GM18907 (cell line): ENCODE measurements around the gene OR1E1.
"Not testable (repeated sequence)": the region's sequence is repeated elsewhere in the genome, so short reads cannot be mapped to it uniquely, and the experiment has no call there.

Experiments used
- ATAC-seq: cut with Tn5 transposase; IDR thresholded peaks from one replicate; pipeline ENCODE4 v1.9.1; 2021; ENCODE audit warnings: mild to moderate bottlenecking, moderate library complexity; ENCODE audit not compliant: unreplicated experiment

Gene OR1E1, protein sequence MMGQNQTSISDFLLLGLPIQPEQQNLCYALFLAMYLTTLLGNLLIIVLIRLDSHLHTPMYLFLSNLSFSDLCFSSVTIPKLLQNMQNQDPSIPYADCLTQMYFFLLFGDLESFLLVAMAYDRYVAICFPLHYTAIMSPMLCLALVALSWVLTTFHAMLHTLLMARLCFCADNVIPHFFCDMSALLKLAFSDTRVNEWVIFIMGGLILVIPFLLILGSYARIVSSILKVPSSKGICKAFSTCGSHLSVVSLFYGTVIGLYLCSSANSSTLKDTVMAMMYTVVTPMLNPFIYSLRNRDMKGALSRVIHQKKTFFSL

DNA sequence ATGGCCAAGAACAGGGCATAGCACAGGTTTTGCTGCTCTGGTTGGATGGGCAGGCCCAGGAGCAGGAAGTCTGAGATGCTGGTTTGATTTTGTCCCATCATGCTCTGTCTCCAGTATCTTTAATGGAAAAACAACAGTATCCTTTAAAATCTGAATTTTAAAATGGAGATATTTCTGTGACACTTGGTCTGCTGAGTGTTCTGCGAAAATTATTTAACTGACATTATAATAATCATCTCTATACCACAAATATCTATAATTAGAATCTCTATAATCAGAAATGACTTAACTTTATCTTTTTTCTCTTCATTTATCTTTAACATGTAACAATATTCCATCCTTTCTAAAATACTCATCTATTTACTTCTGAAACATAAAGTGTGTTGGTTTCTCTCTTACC lies at the start of gene OR1E1:
OR1E1 (minus strand) TSS at position 101 of the 400 bp plus-strand sequence; CDS start at position 101, 0 bp downstream.
- no peak for ATAC-seq

DNA sequence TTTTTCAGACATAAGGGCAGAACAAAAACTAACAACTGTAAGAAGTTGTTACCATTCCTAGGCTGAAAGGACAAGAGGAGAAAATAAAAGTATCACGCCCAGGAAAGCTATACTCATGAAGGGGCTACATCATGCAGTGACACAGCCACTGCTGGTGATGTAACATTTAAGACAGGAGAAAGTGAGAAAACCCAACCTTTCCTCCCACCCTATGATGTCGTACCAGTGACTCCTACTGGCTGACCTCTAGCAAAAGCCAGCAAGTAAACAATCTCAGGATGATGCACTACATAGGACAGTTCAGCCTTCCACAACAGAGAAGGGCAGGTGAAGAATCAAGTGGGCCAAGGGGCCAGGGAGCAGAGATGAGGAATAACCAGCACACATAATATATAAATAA lies 49.4 kb upstream of the OR1E1 start:
- ATAC-seq: no peak

DNA sequence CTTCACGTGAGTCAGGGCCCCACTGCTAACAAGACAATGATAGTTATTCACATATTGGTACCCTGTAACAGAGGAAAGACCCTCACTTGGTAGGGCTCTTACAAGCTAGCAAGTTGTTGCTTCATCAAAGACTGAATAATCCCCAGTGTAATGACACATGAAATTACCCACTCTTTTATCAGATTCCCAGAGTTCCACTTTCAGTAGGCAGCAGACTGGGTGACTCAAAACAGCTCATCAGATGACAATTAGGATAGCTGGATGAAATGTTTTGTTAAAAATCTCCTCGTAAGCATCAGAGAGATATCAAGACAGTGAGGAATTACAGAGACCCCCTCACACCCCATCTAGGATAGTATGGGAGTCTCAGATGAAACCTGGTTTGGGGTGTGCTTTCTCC lies 42.2 kb upstream of the OR1E1 start:
- no peak for ATAC-seq

DNA sequence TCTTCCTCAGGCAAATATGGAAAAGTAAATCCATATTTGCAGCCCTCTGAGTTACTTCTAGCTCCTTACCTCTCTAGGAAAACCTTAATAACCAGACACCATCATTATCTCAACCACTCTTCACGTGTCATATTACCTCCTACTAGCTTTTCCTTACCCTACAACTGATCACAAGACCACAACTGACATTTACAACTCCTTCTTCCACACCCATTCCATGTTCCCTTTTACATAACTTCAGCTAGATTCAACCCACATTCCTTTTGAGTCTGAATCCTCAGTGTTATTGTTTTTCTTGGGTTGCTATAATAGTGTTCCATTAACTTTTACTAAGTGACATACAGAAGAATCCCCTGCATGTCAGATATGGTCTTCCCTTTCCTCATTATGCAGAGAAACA lies 40.2 kb upstream of the OR1E1 start:
- no peak for ATAC-seq

DNA sequence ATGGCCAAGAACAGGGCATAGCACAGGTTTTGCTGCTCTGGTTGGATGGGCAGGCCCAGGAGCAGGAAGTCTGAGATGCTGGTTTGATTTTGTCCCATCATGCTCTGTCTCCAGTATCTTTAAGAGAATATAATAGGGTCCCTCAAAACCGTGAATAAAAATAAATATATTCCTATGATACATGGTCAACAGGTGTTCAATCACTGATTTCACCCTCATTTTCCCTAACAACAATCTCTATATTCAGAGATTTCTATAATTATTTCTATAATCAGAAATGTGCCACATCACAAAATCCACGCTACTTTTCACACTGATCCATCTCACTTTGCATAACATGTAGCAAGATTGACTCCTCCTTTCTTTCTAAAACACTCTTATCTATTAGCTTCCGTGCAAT lies 35.5 kb upstream of the OR1E1 start, which contains the start of gene OR1E2:
OR1E2 (minus strand) TSS at position 101 of the 400 bp plus-strand sequence; CDS start at position 101, 0 bp downstream.
- no peak for ATAC-seq

DNA sequence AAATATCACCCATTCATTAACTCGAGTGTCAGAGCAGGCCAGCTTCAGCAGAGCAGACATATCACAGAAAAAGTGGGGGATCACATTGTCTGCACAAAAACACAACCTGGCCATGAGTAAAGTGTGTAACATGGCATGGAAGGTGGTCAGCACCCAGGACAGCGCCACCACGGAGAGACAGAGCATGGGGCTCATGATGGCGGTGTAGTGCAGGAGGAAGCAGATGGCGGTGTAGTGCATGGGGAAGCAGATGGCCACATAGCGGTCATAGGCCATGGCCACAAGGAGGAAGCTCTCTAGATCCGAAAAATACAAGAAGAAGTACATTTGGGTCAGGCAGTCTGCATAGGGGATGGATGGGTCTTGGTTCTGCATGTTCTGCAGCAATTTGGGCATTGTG lies 35.0 kb upstream of the OR1E1 start:
- not testable (repeated sequence) for ATAC-seq

DNA sequence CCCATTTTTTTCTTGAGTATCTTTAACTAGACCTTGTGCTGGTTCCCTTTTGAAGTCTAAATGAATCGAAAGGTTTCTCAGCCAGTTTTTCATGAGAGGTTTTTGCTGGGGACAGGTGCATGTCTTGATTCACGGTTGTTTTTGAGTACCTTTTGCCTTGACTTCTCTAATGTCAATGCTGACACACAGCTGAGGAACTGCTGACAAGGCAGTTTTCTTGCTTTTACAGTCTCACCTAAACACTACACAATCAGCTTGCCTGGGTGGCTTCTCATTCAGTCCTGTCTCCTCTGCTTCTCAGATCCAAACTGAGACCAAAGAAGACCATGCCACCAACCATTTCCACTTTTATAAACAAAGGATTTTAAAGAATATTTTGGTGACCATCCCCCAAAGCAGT lies 20.0 kb upstream of the OR1E1 start:
- ATAC-seq: no peak

DNA sequence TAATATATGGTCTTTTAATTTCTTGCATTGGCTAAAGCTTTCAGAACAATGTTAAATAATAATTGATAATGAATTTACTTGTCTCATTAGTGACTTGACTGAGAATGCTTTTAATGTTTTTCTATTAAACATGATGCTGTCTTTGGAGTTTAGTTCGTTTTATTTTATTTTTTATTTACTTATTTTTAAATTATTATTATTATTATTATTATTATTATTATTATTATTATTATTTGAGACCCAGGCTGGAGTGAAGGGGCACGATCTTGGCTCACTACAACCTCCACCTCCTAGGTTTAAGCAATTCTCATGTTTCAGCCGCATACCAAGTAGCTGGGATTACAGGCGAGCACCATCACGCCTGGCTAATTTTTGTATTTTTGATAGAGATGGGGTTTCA lies 17.4 kb upstream of the OR1E1 start:
- ATAC-seq: no peak

DNA sequence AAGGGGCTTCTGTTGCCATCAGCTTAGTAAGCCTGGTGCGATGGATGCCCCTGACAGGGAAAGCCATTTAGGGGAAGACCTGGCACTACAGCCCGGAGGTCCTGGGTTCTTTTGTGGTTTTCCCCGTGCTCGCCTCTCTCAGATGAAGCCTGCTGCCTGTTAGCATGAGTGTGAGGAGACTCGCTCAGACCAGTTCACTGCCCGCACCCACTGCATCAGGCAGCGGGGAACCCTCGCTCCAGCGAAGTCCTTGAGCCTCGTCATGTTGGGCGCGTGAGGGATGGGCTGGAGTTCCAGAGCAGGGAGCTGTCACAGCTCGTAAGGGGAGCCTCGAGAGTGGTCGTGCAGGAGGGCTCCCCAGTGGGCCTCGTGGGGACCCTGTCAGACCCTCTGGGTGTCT lies 14.0 kb upstream of the OR1E1 start:
- not testable (repeated sequence) for ATAC-seq

DNA sequence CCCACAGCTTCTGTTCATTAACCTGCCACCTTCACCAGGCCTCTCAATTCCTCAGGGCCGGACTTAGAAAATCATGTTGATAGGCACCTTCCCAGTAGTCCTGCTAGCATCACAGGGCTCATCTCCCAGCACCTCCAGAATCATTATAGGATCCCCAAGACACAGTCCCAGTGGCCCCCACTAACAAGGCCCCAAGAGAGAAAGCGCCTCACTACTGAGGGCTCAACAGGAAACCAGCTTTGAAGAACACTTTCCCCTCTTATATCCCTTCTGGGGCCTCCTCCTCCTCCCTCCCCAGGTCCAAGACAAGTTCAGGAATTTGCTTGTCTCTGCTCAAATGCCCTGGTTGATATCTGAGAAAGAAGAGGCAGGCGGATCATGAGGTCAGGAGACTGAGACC lies 12.9 kb upstream of the OR1E1 start, which contains the start of gene OR3A3:
OR3A3 (plus strand) TSS at position 301 of the 400 bp plus-strand sequence.
- no peak for ATAC-seq

DNA sequence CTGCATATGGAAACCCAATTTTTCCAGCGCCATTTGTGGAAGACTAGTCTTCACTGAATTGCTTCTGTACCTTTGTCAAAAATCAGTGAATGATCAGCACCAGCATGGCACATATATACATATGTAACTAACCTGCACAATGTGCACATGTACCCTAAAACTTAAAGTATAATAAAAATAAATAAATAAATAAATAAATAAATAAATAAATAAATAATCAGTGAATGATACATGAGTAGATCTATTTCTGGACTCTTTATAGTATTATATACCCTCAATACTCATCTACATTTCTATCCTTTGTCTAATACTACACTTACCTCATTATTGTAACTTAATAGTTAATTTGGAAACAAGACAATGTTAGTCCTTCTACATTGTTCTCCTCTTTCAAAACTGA lies 5.6 kb upstream of the OR1E1 start:
- not testable (repeated sequence) for ATAC-seq

DNA sequence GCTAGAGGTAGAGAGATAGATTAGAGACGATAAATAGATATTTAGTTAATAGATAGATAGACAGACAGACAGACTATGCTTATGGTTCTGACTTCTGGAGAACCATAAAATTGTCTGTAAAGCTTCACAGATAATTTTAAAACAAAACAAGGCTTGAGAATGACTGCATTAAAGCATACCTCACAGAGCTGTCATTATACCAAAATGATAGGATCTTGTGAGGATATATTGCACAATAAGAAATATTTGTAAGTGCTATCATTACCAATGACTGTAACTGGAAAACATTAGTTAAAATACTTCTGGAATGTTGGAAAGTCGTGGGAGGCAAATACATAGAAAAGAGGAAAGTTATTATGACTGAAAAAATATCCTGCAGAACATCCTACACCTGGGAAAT lies 3.6 kb upstream of the OR1E1 start:
- no peak for ATAC-seq

DNA sequence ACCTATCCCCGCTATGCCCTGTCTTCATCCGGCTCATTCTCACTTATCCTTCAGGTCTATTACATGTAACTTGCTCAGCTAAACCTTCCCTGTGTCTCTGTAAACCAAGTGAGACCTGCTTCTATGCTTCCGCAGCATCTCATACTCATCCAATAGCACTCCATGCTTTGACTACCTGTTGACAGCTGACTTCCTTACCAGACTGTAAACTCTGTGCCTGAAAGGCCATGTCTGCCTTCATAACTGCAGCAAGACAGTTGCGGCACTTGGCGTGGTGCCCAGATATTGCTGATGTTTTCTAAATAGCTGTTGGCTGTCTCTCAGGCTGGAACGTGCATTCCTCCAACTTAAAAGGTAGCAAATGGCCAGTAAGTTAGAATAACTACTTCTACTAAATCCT lies 1.8 kb upstream of the OR1E1 start:
- no peak for ATAC-seq

DNA sequence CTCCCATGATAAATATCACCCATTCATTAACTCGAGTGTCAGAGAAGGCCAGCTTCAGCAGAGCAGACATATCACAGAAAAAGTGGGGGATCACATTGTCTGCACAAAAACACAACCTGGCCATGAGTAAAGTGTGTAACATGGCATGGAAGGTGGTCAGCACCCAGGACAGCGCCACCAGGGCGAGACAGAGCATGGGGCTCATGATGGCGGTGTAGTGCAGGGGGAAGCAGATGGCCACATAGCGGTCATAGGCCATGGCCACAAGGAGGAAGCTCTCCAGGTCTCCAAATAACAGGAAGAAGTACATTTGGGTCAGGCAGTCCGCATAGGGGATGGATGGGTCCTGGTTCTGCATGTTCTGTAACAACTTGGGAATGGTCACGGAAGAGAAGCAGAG lies 409 bp downstream of the OR1E1 start:
- ATAC-seq: not testable (repeated sequence)

DNA sequence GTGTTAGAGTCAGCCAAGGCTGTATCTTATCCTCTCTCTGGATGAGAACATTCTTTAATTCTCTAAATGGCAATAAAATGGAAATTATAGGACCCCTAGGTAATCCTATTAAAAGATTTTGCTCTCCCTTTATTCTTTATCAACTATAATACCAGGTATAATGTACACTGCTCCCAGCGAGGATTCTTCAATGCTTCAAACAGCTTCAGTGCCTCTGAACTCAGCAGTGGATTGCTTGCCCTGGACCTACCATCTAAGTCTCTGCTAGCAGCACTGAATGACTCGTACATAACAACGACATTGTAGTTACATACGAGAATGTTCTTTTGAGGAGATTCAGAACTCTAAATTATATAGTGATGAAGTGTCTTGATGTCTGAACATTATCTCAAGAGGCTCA lies 8.4 kb downstream of the OR1E1 start:
- ATAC-seq: no peak

DNA sequence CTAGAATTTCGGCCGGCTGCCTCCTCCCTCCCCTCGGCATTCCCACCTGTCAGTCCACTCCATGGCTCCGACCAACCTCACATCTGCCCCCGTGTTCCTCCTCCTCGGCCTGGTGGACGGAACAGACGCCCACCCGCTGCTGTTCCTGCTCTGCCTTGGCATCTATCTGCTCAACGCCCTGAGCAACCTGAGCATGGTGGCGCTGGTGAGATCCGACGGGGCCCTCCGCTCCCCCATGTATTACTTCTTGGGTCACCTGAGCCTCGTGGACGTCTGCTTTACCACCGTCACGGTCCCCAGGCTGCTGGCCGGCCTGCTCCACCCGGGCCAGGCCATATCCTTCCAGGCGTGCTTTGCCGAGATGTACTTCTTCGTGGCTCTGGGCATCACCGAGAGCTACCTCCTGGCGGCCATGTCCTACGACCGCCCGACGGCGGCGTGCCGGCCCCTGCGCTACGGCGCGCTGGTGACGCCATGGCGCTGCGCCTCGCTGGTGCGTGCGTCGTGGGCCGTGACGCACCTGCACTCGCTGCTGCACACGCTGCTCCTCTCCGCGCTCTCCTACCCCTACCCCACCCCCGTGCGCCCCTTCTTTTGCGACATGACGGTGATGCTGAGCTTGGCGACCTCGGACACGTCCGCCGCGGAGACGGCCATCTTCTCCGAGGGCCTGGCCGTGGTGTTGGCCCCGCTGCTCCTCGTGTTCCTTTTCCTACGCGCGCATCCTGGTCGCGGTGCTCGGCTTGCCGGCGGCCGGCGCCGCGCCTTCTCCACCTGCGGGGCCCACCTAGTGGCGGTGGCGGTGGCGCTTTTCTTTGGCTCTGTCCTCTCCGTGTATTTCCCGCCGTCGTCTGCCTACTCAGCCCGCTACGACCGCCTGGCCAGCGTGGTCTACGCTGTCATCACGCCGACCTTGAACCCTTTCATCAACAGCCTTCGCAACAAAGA lies 12.1 kb downstream of the OR1E1 start, which contains the start of gene OR3A2:
OR3A2 (minus strand) TSS at position 440 of the 948 bp plus-strand sequence.
- no peak for ATAC-seq

DNA sequence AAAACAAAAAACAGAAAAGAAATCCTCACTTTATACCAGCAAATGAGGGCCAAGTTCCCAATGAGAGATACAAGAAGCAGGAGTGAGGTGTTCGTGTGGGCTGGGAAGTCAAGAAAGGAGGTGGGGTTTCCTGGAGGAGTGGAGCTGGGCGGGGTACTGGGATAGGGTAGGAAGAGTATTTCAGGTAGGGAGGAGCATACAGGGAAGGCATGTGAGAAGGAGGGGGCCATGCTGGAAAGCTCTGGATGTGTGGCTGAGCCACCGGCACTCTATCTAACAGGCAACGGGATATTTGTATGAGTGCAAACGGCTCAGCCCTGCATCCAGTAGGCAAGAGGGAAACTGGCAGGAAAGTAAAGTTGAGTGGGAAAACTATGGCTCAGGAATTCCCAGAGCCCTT lies 16.3 kb downstream of the OR1E1 start:
- ATAC-seq: no peak

DNA sequence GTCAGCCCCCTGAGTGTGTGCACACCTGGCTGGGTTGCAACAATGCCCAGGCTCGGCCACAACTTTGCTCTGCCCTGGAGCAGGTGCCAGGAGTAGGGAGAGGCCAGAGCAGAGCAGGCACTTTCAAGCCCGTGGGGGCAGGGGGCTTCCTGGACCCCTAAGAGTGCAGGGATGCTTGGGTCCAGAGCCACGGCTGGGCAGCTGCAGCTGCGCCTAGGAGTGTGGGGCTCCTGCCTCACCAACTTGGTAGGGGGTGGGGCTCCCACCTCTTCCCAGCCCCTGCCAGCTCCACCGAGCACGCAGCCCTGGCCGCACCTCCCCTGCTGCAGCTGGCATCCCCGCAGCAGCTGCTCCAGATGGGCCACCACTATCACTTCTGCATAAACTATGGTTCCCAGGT lies 19.9 kb downstream of the OR1E1 start:
- no peak for ATAC-seq

DNA sequence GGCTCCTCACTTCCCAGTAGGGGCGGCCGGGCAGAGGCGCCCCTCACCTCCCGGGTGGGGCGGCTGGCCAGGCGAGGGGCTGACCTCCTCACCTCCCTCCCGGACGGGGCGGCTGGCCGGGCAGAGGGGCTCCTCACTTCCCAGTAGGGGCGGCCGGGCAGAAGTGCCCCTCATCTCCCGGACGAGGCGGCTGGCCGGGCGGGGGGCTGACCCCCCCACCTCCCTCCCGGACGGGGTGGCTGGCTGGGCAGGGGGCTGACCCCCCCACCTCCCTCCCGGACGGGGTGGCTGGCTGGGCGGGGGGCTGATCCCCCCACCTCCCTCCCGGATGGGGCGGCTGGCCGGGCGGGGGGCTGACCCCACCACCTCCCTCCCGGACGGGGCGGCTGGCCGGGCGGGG lies 27.0 kb downstream of the OR1E1 start:
- not testable (repeated sequence) for ATAC-seq
